Calu3 (cell line): ENCODE results near the gene C20orf141. TPM values are rescaled to one million over a fixed set of nuclear protein-coding genes. Genes with fewer than 3 reads are reported as not detected.

ENCODE experiments used
- BruUV-seq: library from RNA; stranded (reverse); fragments of 400-500 nt; replicated peaks from 2 replicates; lab custom pipeline; 2021; lab: Mats Ljungman, UMichigan
- CTCF ChIA-PET: fragments of 300-600 bp; sonication (Branson Sonifier 250); formaldehyde crosslinking; loops from one replicate; lab custom pipeline; 2022; ENCODE audit warnings: antibody characterized with exemption; lab: Charles Lee
- DNase-seq: peaks from one replicate; pipeline ENCODE4 v3.0.0; 2022
- H3K27ac Mint-ChIP-seq: one replicate; pipeline ENCODE4 v1.8.0; 2022; ENCODE audit warnings: mixed read lengths; ENCODE audit not compliant: unreplicated experiment
- H3K27me3 Mint-ChIP-seq: one replicate; pipeline ENCODE4 v1.8.0; 2022; ENCODE audit warnings: mixed read lengths; ENCODE audit not compliant: unreplicated experiment
- H3K36me3 Mint-ChIP-seq: one replicate; pipeline ENCODE4 v1.8.0; 2022; ENCODE audit warnings: mild to moderate bottlenecking, moderate library complexity, mixed read lengths; ENCODE audit not compliant: insufficient read depth, unreplicated experiment
- H3K4me1 Mint-ChIP-seq: one replicate; pipeline ENCODE4 v1.8.0; 2022; ENCODE audit warnings: mild to moderate bottlenecking, low read depth, mixed read lengths; ENCODE audit not compliant: unreplicated experiment
- H3K4me3 Mint-ChIP-seq: one replicate; pipeline ENCODE4 v1.8.0; 2022; ENCODE audit warnings: mild to moderate bottlenecking, low read depth, moderate library complexity, mixed read lengths; ENCODE audit not compliant: unreplicated experiment
- H3K9me3 Mint-ChIP-seq: one replicate; pipeline ENCODE4 v1.8.0; 2022; ENCODE audit warnings: low read depth, mixed read lengths; ENCODE audit not compliant: unreplicated experiment
- CTCF ChIP-seq: fragments of 200-600 bp; IDR thresholded peaks from one replicate; pipeline ENCODE4 v1.8.0; 2022; ENCODE audit warnings: antibody characterized with exemption; ENCODE audit not compliant: unreplicated experiment
- intact Hi-C: fragments of 100-400 bp; cut with micrococcal nuclease; formaldehyde crosslinking; loops from one replicate; pipeline ENCODE4 v1.10.0; 2022; ENCODE audit not compliant: unreplicated experiment
- total RNA-seq: library from RNA; stranded (reverse); gene quantifications from 2 replicates; pipeline ENCODE4 v1.2.3, GENCODE V29; 2022

C20orf141 gene
- total RNA-seq, 1 experiment from 2014 or later: not detected

DNA sequence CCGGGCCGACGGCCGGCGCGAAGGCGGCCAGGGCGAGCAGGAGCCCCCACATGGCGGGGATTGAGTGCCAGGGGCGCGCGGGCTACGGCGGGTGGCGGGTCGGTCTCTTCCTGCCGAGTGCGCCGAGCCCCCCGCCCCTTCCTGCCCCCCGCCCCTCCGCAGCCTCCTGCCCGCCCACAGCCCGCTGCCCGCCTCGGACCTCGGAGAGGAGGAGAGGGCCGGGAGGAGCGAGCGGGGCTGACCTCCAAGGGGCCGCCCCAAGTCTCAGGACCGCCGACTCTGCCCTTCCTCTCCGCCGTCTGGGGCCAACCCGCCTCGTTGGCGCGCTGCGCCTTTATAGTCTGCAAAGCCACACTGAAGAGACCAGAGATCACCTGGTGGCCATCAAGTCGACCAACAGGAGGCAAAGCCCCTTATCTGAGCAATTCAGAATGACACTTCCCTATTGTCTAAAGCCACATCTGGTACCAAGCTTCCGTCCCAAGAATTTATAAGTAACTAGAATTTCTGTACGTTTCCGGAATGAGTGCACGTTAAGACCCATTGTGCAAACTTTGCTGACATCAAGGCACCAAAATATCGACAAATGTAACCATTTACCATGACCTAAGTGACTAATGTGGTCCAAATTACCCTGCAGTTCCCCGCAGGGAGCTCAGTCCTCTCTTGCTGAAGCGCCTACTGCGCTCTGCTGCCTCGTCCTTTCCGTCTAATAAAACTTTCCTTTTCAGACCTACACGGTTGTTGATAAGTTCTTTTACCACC, 14.1 kb upstream of the C20orf141 start, which contains the start of gene CPXM1:
TSS of gene CPXM1 (minus strand) at position 107 of the 765 bp plus-strand sequence. CDS start at position 52, 55 bp downstream.
- no TSS peak for BruUV-seq
- Mint-ChIP-seq H3K4me1 (peaks cover 20% of the 10 kb centered on the region), H3K9me3 (no peaks in the 10 kb centered on the region), H3K36me3 (peaks cover 7% of the 10 kb centered on the region), H3K4me3 (peak within 1 kb of the TSS; percentile 81), H3K27ac (no peak within 1 kb of the TSS), H3K27me3 (peaks cover 100% of the 10 kb centered on the region)
- CTCF ChIA-PET: interaction anchor here (0.6 kb wide), 1 partner anchor 25 kb away, joined by 3 read pairs; no protein-coding TSS in a partner anchor
- intact Hi-C loops: no loop called here
- TF ChIP-seq CTCF: no peak
- no peak for DNase-seq

GRCh38 chr20:2801286-2801728, 13.5 kb upstream of the C20orf141 start:
- Mint-ChIP-seq H3K4me1 (peaks cover 24% of the 10 kb centered on the region), H3K36me3 (peaks cover 7% of the 10 kb centered on the region), H3K4me3 (peak overlapping the region; percentile 81), H3K27me3 (peaks cover 100% of the 10 kb centered on the region), H3K27ac (no peak overlapping the region), H3K9me3 (no peaks in the 10 kb centered on the region)
- BruUV-seq: no TSS peak
- DNase-seq: no peak
- CTCF ChIA-PET: interaction anchor here (0.6 kb wide), 1 partner anchor 25 kb away, joined by 3 read pairs; no protein-coding TSS in a partner anchor
- no peak for TF ChIP-seq CTCF
- intact Hi-C loops: no loop called here

DNA sequence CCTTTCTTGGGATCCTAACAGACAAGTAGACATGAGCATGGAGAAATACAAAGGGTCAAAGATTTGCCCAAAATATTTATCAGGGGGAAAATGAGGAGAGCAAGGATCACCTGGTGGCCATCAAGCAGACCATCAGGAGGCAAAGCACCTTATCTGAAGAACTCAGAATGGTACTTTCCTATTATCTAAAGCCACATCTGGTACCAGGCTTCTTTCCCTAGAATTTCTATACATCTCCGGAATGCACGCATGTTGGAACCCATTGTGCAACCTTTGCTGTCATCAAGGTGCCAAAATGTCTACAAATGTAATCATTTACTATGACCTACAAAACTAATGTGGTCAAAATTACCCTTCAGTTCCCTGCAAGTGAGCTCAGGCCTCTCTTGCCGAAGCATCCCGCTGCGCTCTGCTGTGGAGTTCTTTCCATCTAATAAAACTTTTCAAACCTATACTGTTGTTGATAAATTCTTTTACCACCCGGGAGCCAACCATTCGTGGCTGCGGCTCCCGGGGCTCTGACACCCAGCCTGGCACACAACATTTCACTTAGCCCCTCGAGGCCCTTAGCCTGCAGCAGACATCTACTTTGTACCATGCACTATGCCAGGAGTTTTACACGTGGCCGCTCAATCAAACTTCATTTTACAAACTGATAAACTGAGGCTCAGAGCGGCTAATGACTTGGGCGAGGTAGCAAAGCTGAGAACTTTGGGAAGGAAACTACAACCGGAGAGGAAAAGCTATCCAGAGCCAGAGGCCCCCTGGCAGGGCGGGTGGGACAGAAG, 10.6 kb upstream of the C20orf141 start:
- H3K4me1 Mint-ChIP-seq: peaks cover 34% of the 10 kb centered on the region
- DNase-seq: no peak
- H3K9me3 Mint-ChIP-seq: no peaks in the 10 kb centered on the region
- CTCF ChIA-PET: no interaction called here
- TF ChIP-seq CTCF: no peak
- no TSS peak for BruUV-seq
- intact Hi-C loops: no loop called here
- H3K36me3 Mint-ChIP-seq: peaks cover 7% of the 10 kb centered on the region
- no peak overlapping the region for H3K4me3 Mint-ChIP-seq
- H3K27ac Mint-ChIP-seq: no peak overlapping the region
- H3K27me3 Mint-ChIP-seq: peaks cover 97% of the 10 kb centered on the region

DNA sequence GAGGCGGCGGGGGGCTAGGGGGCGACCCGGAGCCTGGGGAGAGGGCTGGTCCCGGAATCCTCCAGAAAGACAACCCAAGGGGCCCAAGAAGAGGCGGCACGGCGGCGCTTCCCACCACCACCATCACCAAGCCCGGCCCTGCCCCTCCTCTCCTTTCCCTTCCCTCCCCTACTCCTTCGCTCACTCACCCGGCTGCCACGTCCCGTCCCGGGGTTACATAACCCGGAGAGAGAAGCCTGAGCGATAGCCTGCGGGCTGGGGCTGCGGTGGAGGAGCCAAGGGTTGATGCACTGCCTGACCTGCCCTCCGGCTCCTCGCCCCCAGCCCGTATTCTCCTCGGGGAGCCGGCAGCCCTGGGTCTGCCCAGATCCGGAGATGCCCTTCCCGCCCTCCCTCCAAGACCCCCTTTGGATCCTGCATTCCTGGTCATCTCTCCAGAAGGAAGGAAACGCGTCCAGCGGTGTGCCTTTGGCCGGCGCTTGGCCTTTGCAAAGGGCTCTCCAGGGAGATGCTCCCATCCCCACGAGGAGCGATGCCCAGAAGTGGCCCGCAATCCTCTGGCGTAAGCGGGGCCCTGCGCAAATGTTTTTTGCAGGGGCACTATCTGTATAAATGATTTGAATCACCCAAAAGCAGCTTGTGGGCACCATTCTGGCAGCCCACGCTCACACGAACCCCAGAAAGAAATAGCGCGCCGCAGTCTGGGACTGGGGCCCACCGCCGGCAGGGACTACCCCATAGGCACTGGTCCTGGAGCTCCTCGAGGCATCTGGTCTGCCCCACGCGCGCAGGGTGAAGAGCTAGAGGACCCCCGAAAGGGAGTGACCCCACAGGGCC, 9.7 kb upstream of the C20orf141 start:
- H3K9me3 Mint-ChIP-seq: no peaks in the 10 kb centered on the region
- H3K36me3 Mint-ChIP-seq: peaks cover 1% of the 10 kb centered on the region

More for the DNA sequence above, 9.7 kb upstream of the C20orf141 start:
- CTCF ChIA-PET: interaction anchor here (0.6 kb wide), 2 partner anchors 10 to 152 kb away, joined by 3 to 4 read pairs; partner anchors contain the start of gene C20orf141
- Mint-ChIP-seq H3K4me3 (no peak overlapping the region), H3K27me3 (peaks cover 93% of the 10 kb centered on the region), H3K4me1 (peaks cover 29% of the 10 kb centered on the region), H3K27ac (no peak overlapping the region)
- TF ChIP-seq CTCF: no peak
- no TSS peak for BruUV-seq
- intact Hi-C loops: no loop called here
- DNase-seq: no peak
